Measurements from ENCODE around the gene ABHD1.

The ABHD1 gene

DNA sequence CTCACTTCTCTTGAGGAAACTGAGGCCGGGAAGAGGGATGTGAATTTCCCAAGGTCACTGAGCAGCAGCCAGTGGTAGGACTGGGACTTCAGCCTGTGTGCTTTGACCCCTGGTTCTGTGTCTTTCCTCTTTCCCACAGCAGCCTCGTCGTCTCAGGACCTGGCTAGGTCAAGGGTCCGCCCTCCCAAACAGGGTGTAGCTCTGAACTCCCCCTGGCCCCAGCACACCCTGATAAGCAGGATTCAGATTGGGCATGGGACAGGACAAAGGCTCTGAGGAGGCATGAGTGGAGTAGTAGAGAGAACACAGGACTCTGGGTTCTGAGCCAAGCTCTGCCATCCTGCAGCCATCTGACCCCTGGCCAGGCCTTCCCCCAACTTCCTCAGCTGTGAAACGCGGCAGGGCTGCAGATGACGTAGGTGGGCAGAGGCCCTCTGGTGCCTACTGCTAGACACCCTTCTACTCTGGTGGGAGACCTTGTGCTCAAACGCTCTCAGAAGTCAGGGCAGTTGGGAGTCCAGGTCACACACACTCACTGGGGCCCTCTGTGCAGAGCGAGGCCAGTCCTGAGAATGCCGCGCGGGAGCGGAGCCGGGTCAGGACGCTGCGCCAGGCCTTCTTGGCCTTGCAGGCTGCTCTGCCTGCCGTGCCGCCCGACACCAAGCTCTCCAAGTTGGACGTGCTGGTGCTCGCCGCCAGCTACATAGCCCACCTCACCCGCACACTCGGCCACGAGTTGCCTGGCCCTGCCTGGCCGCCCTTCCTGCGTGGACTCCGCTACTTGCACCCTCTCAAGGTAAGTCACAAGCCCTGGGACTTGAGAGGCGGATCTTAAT lies 26.2 kb downstream of the ABHD1 start:
- DNase-seq (ENCODE audit: extremely low read depth, low read depth) = no peak
- TF ChIP-seq, protein P1, sequence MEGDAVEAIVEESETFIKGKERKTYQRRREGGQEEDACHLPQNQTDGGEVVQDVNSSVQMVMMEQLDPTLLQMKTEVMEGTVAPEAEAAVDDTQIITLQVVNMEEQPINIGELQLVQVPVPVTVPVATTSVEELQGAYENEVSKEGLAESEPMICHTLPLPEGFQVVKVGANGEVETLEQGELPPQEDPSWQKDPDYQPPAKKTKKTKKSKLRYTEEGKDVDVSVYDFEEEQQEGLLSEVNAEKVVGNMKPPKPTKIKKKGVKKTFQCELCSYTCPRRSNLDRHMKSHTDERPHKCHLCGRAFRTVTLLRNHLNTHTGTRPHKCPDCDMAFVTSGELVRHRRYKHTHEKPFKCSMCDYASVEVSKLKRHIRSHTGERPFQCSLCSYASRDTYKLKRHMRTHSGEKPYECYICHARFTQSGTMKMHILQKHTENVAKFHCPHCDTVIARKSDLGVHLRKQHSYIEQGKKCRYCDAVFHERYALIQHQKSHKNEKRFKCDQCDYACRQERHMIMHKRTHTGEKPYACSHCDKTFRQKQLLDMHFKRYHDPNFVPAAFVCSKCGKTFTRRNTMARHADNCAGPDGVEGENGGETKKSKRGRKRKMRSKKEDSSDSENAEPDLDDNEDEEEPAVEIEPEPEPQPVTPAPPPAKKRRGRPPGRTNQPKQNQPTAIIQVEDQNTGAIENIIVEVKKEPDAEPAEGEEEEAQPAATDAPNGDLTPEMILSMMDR (IDR thresholded peaks at IDR 0.05; ENCODE audit: low read depth, low read length) = no peak

GRCh38 chr2:27150639-27151230 lies 27.1 kb downstream of the ABHD1 start:
- TF ChIP-seq, protein P1 (IDR thresholded peaks at IDR 0.05; ENCODE audit: low read depth, low read length) = no peak
- DNase-seq (ENCODE audit: extremely low read depth, low read depth) = no peak

GRCh38 chr2:27152102-27152795 lies 28.6 kb downstream of the ABHD1 start:
- no peak for DNase-seq (ENCODE audit: extremely low read depth, low read depth)
- TF ChIP-seq, protein P1 (IDR thresholded peaks at IDR 0.05; ENCODE audit: low read depth, low read length) = no peak

DNA sequence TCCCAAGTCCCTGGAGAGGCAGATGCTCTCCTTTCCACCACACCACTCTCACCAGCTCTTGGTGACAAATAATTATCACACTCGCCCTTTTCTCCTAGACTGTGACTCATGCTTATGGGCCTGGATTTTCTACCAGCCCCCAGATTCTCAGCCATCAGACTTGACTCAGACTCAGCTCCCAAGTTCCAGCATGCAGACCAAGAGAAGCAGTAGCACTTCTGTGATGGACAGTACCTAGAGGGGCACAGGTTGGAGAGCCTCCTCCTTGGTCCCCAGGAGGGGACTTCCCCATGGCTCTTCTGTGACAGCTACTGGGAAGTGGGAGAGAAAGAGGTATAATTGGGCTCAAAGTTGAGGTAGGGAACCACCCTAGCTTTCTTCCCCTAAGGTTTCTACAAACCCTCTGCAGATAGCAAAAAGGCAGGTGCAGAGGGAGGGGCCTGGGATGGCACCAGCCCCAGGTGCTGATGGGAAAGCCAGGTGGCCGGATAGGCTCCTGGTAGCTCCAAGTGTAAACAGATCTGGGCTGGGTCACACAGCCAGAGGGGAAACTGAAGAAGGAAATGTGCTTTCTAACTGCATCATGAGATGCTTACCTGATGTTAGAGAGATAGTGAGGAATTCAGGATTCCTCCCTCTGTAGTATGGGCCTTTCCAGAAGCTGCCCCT lies 29.3 kb downstream of the ABHD1 start:
- DNase-seq (ENCODE audit: extremely low read depth, low read depth) = no peak
- TF ChIP-seq, protein P1 (IDR thresholded peaks at IDR 0.05; ENCODE audit: low read depth, low read length) = no peak

DNA sequence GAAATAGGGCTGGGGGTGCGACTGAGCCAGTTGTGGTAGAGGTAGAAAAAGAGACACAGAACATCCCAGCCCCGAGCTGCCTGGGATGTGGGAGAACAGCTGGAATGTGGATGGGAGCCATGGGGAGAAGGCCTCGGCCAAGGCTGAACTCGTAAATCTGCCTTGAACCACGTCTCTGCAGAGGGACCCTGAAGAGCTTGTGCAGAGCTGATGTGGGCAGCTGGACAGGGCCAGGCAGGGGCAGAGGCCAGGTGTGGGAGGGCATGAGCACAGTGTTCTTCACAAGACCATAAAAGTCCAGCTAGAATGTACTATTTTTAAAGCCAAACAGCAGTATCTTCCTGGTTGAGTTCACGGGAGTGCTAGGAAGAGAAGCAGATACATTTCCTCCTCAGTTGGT lies 30.9 kb downstream of the ABHD1 start:
- TF ChIP-seq, protein P1 (IDR thresholded peaks at IDR 0.05; ENCODE audit: low read depth, low read length) = no peak
- no peak for DNase-seq (ENCODE audit: extremely low read depth, low read depth)

DNA sequence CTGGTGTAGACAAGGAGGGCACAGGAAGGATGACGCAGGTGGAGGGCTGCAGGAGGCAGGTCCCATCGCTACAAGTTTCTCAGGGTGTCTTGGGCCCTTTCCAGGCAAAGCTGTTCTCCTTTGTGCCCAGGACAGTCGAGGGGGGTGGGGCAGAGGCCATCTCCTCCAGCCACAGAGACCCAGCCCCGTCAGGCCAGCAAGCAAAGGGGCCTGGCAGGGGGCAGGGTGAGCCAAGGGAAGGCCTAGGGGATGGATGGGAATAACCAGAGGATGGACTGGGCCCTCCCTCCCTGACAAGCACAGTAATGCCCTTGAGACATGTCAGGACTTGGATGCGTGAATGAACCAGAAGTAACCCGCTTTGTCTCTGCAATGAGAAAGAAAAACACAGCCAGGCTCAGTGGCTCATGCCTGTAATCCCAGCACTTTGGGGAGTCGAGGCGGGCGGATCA lies 31.5 kb downstream of the ABHD1 start:
- no peak for DNase-seq (ENCODE audit: extremely low read depth, low read depth)
- TF ChIP-seq, protein P1 (IDR thresholded peaks at IDR 0.05; ENCODE audit: low read depth, low read length) = no peak

Measured in AG09319 (cell line).